ENCODE measurements around the gene ASCL4. TPM values are rescaled to one million over a fixed set of nuclear protein-coding genes. Genes with fewer than 3 reads are reported as not detected.

Gene ASCL4
- total and polyA plus RNA-seq, 2 of the 13 experiments (the other 11 are each of a cell fraction or from before 2014, with no cell fraction given) = not detected

DNA sequence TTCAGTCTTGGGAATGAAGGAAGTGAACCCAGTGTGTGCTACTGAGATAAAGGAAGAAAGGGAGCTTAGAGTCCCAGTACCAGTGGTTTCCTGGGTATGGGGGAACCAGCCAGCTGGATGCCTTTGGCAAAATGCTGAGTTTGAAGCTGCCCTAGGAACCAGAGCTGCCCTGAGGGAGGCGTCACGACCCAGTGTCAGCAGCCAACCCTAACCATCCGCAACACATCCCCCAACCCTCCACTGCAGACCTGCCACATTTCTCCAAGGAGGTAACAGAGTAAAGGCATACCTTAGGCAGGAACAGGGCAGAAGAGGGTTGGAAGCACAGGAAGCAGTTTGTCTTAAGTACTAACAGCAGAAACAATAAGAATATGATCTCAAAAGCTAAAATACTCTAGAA, 42.1 kb upstream of the ASCL4 start:
- no peak overlapping the region for H3K9ac ChIP-seq (ENCODE audit: insufficient read depth, low read depth, low read length)
- no peaks in the 10 kb centered on the region for H3K79me2 ChIP-seq (ENCODE audit: insufficient read depth, low read length)
- H3K4me1 ChIP-seq (ENCODE audit: insufficient read depth, low read length) = no peaks in the 10 kb centered on the region
- H3K4me2 ChIP-seq (ENCODE audit: low read depth, low read length) = no peak overlapping the region
- H3K36me3 ChIP-seq (replicated peaks in 1 of 2; ENCODE audit: control insufficient read depth in 1 of 2, insufficient read depth in 2 of 2, low read length in 2 of 2) = peaks cover 11 to 33% of the 10 kb centered on the region in 2 experiments; a peak in 4 of 5 replicates
- TF ChIP-seq, protein P1, sequence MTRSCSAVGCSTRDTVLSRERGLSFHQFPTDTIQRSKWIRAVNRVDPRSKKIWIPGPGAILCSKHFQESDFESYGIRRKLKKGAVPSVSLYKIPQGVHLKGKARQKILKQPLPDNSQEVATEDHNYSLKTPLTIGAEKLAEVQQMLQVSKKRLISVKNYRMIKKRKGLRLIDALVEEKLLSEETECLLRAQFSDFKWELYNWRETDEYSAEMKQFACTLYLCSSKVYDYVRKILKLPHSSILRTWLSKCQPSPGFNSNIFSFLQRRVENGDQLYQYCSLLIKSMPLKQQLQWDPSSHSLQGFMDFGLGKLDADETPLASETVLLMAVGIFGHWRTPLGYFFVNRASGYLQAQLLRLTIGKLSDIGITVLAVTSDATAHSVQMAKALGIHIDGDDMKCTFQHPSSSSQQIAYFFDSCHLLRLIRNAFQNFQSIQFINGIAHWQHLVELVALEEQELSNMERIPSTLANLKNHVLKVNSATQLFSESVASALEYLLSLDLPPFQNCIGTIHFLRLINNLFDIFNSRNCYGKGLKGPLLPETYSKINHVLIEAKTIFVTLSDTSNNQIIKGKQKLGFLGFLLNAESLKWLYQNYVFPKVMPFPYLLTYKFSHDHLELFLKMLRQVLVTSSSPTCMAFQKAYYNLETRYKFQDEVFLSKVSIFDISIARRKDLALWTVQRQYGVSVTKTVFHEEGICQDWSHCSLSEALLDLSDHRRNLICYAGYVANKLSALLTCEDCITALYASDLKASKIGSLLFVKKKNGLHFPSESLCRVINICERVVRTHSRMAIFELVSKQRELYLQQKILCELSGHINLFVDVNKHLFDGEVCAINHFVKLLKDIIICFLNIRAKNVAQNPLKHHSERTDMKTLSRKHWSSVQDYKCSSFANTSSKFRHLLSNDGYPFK (CRISPR knock-in tag; IDR thresholded peaks at IDR 0.05; ENCODE audit: borderline replicate concordance) = no peak
- TF ChIP-seq ZMYM2 (CRISPR knock-in tag; IDR thresholded peaks at IDR 0.05) = no peak
- no peak for TF ChIP-seq RFX1 (IDR thresholded peaks at IDR 0.05)
- no peak for TF ChIP-seq ZBTB21 (CRISPR knock-in tag; IDR thresholded peaks at IDR 0.05)
- TF ChIP-seq ZFP62 (CRISPR knock-in tag; IDR thresholded peaks at IDR 0.05) = no peak
- no peak for TF ChIP-seq ZEB1 (IDR thresholded peaks at IDR 0.05; ENCODE audit: insufficient replicate concordance, low read depth)
- no peak for TF ChIP-seq ZNF556 (CRISPR knock-in tag; IDR thresholded peaks at IDR 0.05; ENCODE audit: borderline replicate concordance)
- no peak for TF ChIP-seq ZNF678 (CRISPR knock-in tag; IDR thresholded peaks at IDR 0.05)
- no peak for TF ChIP-seq ZBTB3 (CRISPR knock-in tag; IDR thresholded peaks at IDR 0.05; ENCODE audit: borderline replicate concordance, low read depth)
- no peak for TF ChIP-seq CC2D1A (CRISPR knock-in tag; IDR thresholded peaks at IDR 0.05)
- TF ChIP-seq ZSCAN12 (CRISPR knock-in tag; IDR thresholded peaks at IDR 0.05) = no peak
- no peak for TF ChIP-seq XRCC5 (optimal IDR thresholded peaks at IDR 0.05; ENCODE audit: low read length)
- TF ChIP-seq THAP11 (CRISPR knock-in tag; IDR thresholded peaks at IDR 0.05) = no peak
- TF ChIP-seq TSC22D2 (CRISPR knock-in tag; IDR thresholded peaks at IDR 0.05; ENCODE audit: borderline replicate concordance) = no peak
- TF ChIP-seq, protein P2, sequence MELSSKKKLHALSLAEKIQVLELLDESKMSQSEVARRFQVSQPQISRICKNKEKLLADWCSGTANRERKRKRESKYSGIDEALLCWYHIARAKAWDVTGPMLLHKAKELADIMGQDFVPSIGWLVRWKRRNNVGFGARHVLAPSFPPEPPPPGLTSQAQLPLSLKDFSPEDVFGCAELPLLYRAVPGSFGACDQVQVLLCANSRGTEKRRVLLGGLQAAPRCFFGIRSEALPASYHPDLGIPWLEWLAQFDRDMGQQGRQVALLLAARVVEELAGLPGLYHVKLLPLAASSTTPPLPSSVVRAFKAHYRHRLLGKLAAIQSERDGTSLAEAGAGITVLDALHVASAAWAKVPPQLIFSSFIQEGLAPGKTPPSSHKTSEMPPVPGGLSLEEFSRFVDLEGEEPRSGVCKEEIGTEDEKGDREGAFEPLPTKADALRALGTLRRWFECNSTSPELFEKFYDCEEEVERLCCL (CRISPR knock-in tag; IDR thresholded peaks at IDR 0.05; ENCODE audit: borderline replicate concordance) = no peak
- TF ChIP-seq ZNF660 (CRISPR knock-in tag; IDR thresholded peaks at IDR 0.05; ENCODE audit: borderline replicate concordance, low read depth) = no peak
- TF ChIP-seq ZNF782 (CRISPR knock-in tag; IDR thresholded peaks at IDR 0.05; ENCODE audit: borderline replicate concordance) = no peak
- ATAC-seq (no peak), DNase-seq (ENCODE audit: low spot score) (no peak), FAIRE-seq (no peak)
- ChIA-PET CTCF (ENCODE audit: low intra/inter-chr PET ratio, low total read pairs) (no interaction called here), POLR2A (interaction anchor here (1.4 kb wide), 1 partner anchor 50 kb away, joined by 3 read pairs; no protein-coding TSS in a partner anchor)
- H3K4me3 ChIP-seq (replicated peaks in 1 of 3; ENCODE audit: insufficient read depth in 1 of 3, low read depth in 2 of 3, low read length in 3 of 3) = no peak overlapping the region
- no peaks in the 10 kb centered on the region for H3K9me3 ChIP-seq (ENCODE audit: low read length)
- intact Hi-C loops (cut with micrococcal nuclease; ENCODE audit: unreplicated experiment) = no loop called here
- 100% methylated on average over 3 of the region's 3 CpGs for WGBS (ENCODE audit: low lambda C conversion rate)
- H4K20me1 ChIP-seq (ENCODE audit: insufficient read depth, low read length) = no peaks in the 10 kb centered on the region; the same call in 1 of the 2 replicates
- in situ Hi-C loops (cut with HindIII; ENCODE audit: extremely low pct_ligation_motif_present, low pct_unique_long_range_greater_than_20kb) = no loop called here
- H3K27ac ChIP-seq (ENCODE audit: extremely low read length, insufficient read depth, low read length) = no peak overlapping the region
- no TSS peak for BruUV-seq (replicated peaks)
- H3K27me3 ChIP-seq (ENCODE audit: control insufficient read depth in 1 of 2, insufficient read depth in 2 of 2, low read length in 2 of 2) = no peaks in the 10 kb centered on the region
- H2AFZ ChIP-seq (ENCODE audit: low read length) = no peak overlapping the region
